Bronchial epithelial cell (primary cell): ENCODE measurements around the gene NOS1AP. TPM values are rescaled to one million over a fixed set of nuclear protein-coding genes. Genes with fewer than 3 reads are reported as not detected.

ENCODE experiments used
- DNase-seq: peaks from one replicate; pipeline ENCODE4 v3.0.0-alpha.2; 2010; ENCODE audit warnings: low read depth
- FAIRE-seq: peaks from 2 replicates; lab custom pipeline; 2011; peaks lifted over from hg19 to GRCh38; lab: Jason Lieb, UNC
- H3K27me3 ChIP-seq: 2 replicates; pipeline ENCODE4 v1.5.1; 2011; ENCODE audit warnings: low read length; ENCODE audit not compliant: control insufficient read depth, insufficient read depth
- H3K36me3 ChIP-seq: 2 replicates; pipeline ENCODE4 v1.5.1; 2011; ENCODE audit warnings: low read length; ENCODE audit not compliant: control insufficient read depth, insufficient read depth
- H3K4me3 ChIP-seq: 2 replicates; pipeline ENCODE4 v1.5.1; 2011; ENCODE audit warnings: mild to moderate bottlenecking, low read depth, low read length, control low read depth
- CTCF ChIP-seq: IDR thresholded peaks from 2 replicates; pipeline ENCODE4 v1.5.1; 2011; ENCODE audit warnings: mild to moderate bottlenecking, moderate library complexity, low read length, control low read depth, inconsistent platforms; ENCODE audit not compliant: insufficient read depth, severe bottlenecking
- total RNA-seq: library from RNA; depleted of rRNA; stranded (reverse); fragments of >200 nt; gene quantifications from 2 replicates; pipeline ENCODE4 v1.2.1, GENCODE V29; 2014

The NOS1AP gene
- total RNA-seq, 1 donor from 2014 or later, result 1.3 TPM

DNA sequence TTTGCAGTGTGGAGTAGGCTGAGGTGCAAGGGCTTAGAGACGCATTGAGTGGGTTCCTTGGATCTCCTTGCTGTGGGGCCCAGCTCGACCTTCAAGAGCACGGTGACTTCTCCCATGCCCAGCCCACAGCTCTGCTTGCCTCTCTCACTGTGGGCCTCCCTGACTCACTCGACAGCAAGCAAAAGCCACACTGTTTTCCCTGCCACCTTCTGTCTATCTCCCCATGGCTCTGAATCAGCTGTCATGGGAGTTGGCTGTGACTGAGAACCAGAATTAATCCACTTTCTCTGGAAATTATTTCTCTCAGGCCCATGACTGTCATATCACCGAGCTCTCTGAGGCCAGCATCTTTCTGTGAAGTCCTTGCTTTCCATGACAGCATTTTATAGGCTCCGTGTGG lies 140.7 kb downstream of the NOS1AP start:
- FAIRE-seq (peak; percentile 62), DNase-seq (no peak)
- TF ChIP-seq CTCF, result no peak
- no peak overlapping the region for H3K4me3 ChIP-seq
- H3K36me3 ChIP-seq, result no peaks in the 10 kb centered on the region
- no peaks in the 10 kb centered on the region for H3K27me3 ChIP-seq

DNA sequence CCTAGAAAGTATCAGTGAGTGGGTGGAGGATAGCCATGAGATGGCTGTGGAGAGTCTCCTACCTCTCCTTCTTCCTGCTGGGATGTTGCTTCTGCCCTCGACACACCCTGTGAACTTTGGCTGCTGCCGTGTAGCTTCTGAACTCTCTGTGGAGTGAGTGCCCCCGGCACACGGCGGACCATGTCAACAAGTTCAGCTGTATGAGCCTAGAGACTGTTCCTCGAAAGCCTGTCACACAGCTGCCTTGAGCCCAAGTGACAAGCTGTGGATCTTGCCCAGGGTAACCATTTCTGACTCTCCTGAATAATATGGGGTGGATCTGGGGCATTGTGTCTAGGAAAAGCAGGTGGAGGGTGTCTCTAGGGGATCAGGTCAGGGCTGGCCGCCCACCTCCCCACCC lies 143.2 kb downstream of the NOS1AP start:
- no peaks in the 10 kb centered on the region for H3K36me3 ChIP-seq
- H3K27me3 ChIP-seq, result no peaks in the 10 kb centered on the region
- FAIRE-seq (no peak), DNase-seq (no peak)
- no peak overlapping the region for H3K4me3 ChIP-seq
- no peak for TF ChIP-seq CTCF

DNA sequence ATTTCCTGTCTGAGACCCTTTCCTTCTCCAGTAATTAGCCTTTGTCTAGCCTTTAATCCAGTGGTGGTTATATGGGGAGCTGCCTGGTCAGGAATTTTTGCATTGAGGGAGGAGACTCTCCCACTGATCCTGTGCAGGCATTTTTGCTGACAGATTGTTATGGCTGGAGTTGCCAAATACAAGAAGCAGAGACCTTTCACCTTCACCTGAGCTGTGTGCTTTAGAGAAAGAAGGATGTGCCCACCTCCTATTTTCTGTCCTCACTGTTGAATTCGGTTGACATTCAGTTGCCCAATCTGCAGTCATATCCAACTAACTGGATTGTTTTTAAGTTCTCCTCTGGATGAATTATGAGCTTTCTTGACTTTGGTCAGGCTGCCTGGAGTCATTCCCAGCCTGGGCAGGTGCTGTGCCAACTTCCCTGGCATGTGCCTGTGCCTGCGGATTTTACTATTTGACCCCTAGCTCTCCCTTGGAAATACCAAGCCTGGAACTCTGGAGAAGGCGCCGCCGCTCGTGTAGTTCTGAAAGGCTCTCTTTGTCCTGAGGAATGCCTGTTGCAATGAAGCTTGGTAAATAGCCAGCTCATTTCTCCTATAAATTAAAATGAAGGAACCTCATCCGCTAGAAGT lies 143.9 kb downstream of the NOS1AP start:
- FAIRE-seq, result no peak
- H3K27me3 ChIP-seq, result no peaks in the 10 kb centered on the region
- no peak overlapping the region for H3K4me3 ChIP-seq
- TF ChIP-seq CTCF, result no peak
- H3K36me3 ChIP-seq, result no peaks in the 10 kb centered on the region
- DNase-seq, result no peak

DNA sequence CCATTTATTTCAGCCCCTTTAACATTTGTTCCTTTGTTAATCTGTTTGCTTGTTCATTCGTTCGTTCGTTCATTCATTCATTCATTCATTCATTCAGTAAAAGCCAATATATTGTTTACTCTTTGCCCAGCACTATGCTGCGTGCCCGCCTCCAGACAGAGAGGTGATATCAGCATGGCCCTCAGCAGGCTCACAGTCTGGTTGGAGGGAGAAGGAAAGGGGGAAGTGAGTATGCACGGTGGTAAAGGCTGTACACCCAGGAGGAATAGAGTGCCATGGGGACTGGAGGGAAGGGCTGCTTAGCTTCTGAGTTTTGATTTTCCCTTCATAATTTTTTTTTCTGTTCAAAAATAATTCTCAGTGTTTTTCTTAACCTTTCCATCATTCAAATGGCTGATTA lies 144.7 kb downstream of the NOS1AP start:
- no peak for DNase-seq
- TF ChIP-seq CTCF, result no peak
- FAIRE-seq, result no peak
- H3K36me3 ChIP-seq, result no peaks in the 10 kb centered on the region
- H3K27me3 ChIP-seq, result no peaks in the 10 kb centered on the region
- H3K4me3 ChIP-seq, result no peak overlapping the region

- H3K4me3 ChIP-seq, result no peak overlapping the region
- no peak for TF ChIP-seq CTCF
- FAIRE-seq (no peak), DNase-seq (peak; percentile 21)
- H3K27me3 ChIP-seq, result no peaks in the 10 kb centered on the region
- no peaks in the 10 kb centered on the region for H3K36me3 ChIP-seq
Observed at GRCh38 chr1:162215902-162216301, 146.4 kb downstream of the NOS1AP start.

DNA sequence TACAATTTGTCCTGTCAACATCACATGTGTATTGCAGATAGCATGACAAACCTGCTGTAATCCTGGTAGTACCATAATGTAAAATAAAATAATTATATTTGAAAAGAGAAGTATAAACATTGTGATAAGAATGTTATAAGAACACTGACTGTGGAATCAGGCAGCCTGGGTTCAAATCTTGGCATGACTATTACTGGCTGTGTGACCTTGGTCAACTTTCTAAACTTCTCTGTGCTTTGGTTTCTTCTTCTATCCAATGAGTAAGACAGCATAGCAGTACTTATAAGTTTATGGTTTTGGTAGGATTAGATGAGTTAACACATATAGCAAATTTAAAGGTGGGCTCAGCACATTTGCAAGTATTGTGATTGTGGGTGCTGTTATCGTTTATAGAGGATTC lies 147.1 kb downstream of the NOS1AP start:
- no peak overlapping the region for H3K4me3 ChIP-seq
- FAIRE-seq (no peak), DNase-seq (no peak)
- TF ChIP-seq CTCF, result no peak
- H3K36me3 ChIP-seq, result no peaks in the 10 kb centered on the region
- H3K27me3 ChIP-seq, result no peaks in the 10 kb centered on the region
